Endothelial cell of umbilical vein (primary cell): ENCODE measurements around the gene SIAH3. TPM values are rescaled to one million over a fixed set of nuclear protein-coding genes. Genes with fewer than 3 reads are reported as not detected.

Experiments
- BruUV-seq: library from RNA; stranded (reverse); fragments of 400-500 nt; replicated peaks from 2 replicates; lab custom pipeline; 2021; lab: Mats Ljungman, UMichigan
- CTCF ChIA-PET: fragments of 300-600, 350-600 bp; sonication (Branson Sonifier 250); formaldehyde crosslinking; loops from one replicate; lab custom pipeline; 2021; ENCODE audit warnings: antibody characterized with exemption, inconsistent platforms; lab: Charles Lee
- POLR2A ChIA-PET: fragments of 300-600, 350-600 bp; sonication (Branson Sonifier 250); formaldehyde crosslinking; loops from one replicate; lab custom pipeline; 2021; ENCODE audit warnings: antibody characterized with exemption, inconsistent platforms; lab: Charles Lee
- DNase-seq: peaks from one replicate; pipeline ENCODE4 v3.0.0-alpha.2; 2011; ENCODE audit warnings: low read depth, low spot score
- FAIRE-seq: peaks from 2 replicates; lab custom pipeline; 2011; peaks lifted over from hg19 to GRCh38; lab: Jason Lieb, UNC
- H2AFZ ChIP-seq: 2 replicates; pipeline ENCODE4 v1.6.0; 2012; ENCODE audit warnings: low read depth, low read length, control low read depth, inconsistent platforms
- H3K27ac ChIP-seq: 2 replicates; pipeline ENCODE4 v1.5.1; 2011; ENCODE audit warnings: low read depth, mild to moderate bottlenecking, control low read depth, low read length, moderate library complexity; ENCODE audit not compliant: insufficient read depth
- H3K27me3 ChIP-seq, 2 experiments: 2 replicates each; pipeline versions ENCODE4 v1.6.0 to v1.6.1; 2011; ENCODE audit warnings: low read length in 2 of 2, mixed read lengths in 1 of 2; ENCODE audit not compliant: control insufficient read depth in 2 of 2, insufficient read depth in 2 of 2
- H3K36me3 ChIP-seq, 2 experiments: 2 replicates in 1 of 2; 3 replicates in 1 of 2; pipeline ENCODE4 v1.5.1; 2011; ENCODE audit warnings: low read length in 2 of 2, mild to moderate bottlenecking in 1 of 2, moderate library complexity in 1 of 2; ENCODE audit not compliant: control insufficient read depth in 2 of 2, insufficient read depth in 2 of 2; ENCODE audit errors: extremely low read depth in 1 of 2
- H3K4me1 ChIP-seq: 3 replicates; pipeline ENCODE4 v1.5.1; 2011; ENCODE audit warnings: mild to moderate bottlenecking, low read length; ENCODE audit not compliant: control insufficient read depth, insufficient read depth; ENCODE audit errors: extremely low read depth
- H3K4me2 ChIP-seq: 2 replicates; pipeline ENCODE4 v1.6.1; 2011; ENCODE audit warnings: low read length, control low read depth, mixed read lengths; ENCODE audit not compliant: insufficient read depth
- H3K4me3 ChIP-seq, 3 experiments: fragments of 200-600 bp in 1 of 3; sonication (generic), shearing (Covaris generic) in 1 of 3; replicated peaks in 1 of 3; 2 replicates each; pipeline ENCODE4 v1.5.1; 2011 to 2016; ENCODE audit warnings: control low read depth in 3 of 3, low read length in 3 of 3, mild to moderate bottlenecking in 2 of 3, inconsistent platforms in 1 of 3, low read depth in 1 of 3, moderate library complexity in 1 of 3; ENCODE audit not compliant: insufficient read depth in 1 of 3
- H3K79me2 ChIP-seq: 2 replicates; pipeline ENCODE4 v1.6.0; 2012; ENCODE audit warnings: low read length, inconsistent platforms; ENCODE audit not compliant: control insufficient read depth, insufficient read depth
- H3K9ac ChIP-seq: replicated peaks from 2 replicates; pipeline ENCODE3; 2011; ENCODE audit warnings: low read length, control low read depth; ENCODE audit not compliant: insufficient read depth; ENCODE audit errors: extremely low read depth
- H3K9me1 ChIP-seq: replicated peaks from 3 replicates; pipeline ENCODE4 v1.6.0; 2011; ENCODE audit warnings: mild to moderate bottlenecking, low read length; ENCODE audit not compliant: control insufficient read depth, insufficient read depth; ENCODE audit errors: extremely low read depth
- H3K9me3 ChIP-seq: replicated peaks from 2 replicates; pipeline ENCODE4 v1.5.1; 2012; ENCODE audit warnings: low read length, inconsistent platforms; ENCODE audit not compliant: control insufficient read depth, insufficient read depth
- H4K20me1 ChIP-seq: replicated peaks from 2 replicates; pipeline ENCODE3; 2011; ENCODE audit warnings: mild to moderate bottlenecking, low read length; ENCODE audit not compliant: control insufficient read depth, insufficient read depth; ENCODE audit errors: extremely low read depth
- EZH2 ChIP-seq: IDR thresholded peaks from 2 replicates; pipeline ENCODE4 v1.6.1; 2012; ENCODE audit warnings: borderline replicate concordance, low read depth, mild to moderate bottlenecking, moderate library complexity, low read length, inconsistent platforms; ENCODE audit not compliant: severe bottlenecking
- FOS ChIP-seq: IDR thresholded peaks from 2 replicates; pipeline ENCODE4 v1.6.1; 2011; ENCODE audit warnings: mild to moderate bottlenecking, low read length, moderate library complexity, borderline replicate concordance; ENCODE audit not compliant: insufficient read depth
- MYC ChIP-seq: IDR thresholded peaks from one replicate; pipeline ENCODE4 v1.6.1; 2011; ENCODE audit warnings: mild to moderate bottlenecking, low read depth, low read length
- POLR2A ChIP-seq: IDR thresholded peaks from 2 replicates; pipeline ENCODE4 v1.6.1; 2012; ENCODE audit warnings: low read depth, mild to moderate bottlenecking, control low read depth, low read length
- POLR2AphosphoS5 ChIP-seq: IDR thresholded peaks from 2 replicates; pipeline ENCODE4 v1.6.1; 2012; ENCODE audit warnings: low read depth, mild to moderate bottlenecking, control low read depth, low read length, moderate library complexity; ENCODE audit not compliant: insufficient read depth
- dilution Hi-C: fragments of 300-500 bp; cut with MboI; formaldehyde crosslinking; loops from one replicate; pipeline ENCODE4 v1.15.0; 2019; ENCODE audit warnings: low sequenced_read_pairs; ENCODE audit not compliant: extremely low pct_ligation_motif_present
- intact Hi-C: fragments of 100-400 bp; cut with micrococcal nuclease; formaldehyde crosslinking; loops from one replicate; pipeline ENCODE4 v1.10.0; 2022
- polyA plus RNA-seq, 4 experiments: library from polyadenylated mRNA; depleted of rRNA in 3 of 4; stranded (reverse) in 3 of 4; unstranded in 1 of 4; fragments of >200 nt; gene quantifications; 2 replicates each; pipeline versions ENCODE4 v1.2.1 to v1.2.3, GENCODE V29; 2011 to 2012; ENCODE audit warnings: missing spikeins in 1 of 4
- total RNA-seq: library from RNA; stranded (reverse); gene quantifications from 2 replicates; pipeline ENCODE4 v1.2.3, GENCODE V29; 2021
- TF ChIP-seq, protein P1 (sequence below), 2 donors: IDR thresholded peaks; 1 replicate in 1 of 2; 2 replicates in 1 of 2; pipeline ENCODE4 v1.5.1; 2011; ENCODE audit warnings: low read length in 2 of 2, mild to moderate bottlenecking in 2 of 2, moderate library complexity in 2 of 2, control low read depth in 1 of 2, inconsistent platforms in 1 of 2, low read depth in 1 of 2; ENCODE audit not compliant: insufficient read depth in 1 of 2; ENCODE audit errors: extremely low read depth in 1 of 2

The SIAH3 gene
- total and polyA plus RNA-seq, 2 donors (not counting 3 experiments of a cell fraction or from before 2014, with no cell fraction given), result 0.03 TPM; not detected in 1

DNA sequence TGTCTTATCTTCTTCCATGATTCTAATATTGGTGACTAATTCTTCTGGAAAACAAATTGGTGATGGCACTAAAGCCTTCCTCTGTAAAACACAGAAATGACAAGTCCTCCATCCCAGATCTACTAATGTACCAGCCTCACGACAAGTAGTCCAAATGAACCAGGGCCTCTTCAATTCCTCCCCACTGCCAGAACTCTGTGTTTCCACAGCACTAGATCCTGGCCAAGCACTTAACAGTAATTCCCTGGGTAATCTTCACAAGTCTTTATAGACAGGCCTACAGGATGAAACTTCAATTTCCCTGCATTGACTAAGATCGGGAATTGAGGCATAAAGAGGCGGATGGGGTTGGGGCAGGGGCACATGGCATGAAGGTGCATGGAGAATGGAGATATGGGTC lies 52.7 kb downstream of the SIAH3 start:
- peaks cover 0 to 2% of the 10 kb centered on the region in 2 experiments for H3K27me3 ChIP-seq
- H4K20me1 ChIP-seq, result no peaks in the 10 kb centered on the region
- no peaks in the 10 kb centered on the region for H3K4me1 ChIP-seq
- no peak overlapping the region for H3K9ac ChIP-seq
- no peak overlapping the region for H2AFZ ChIP-seq
- no peak overlapping the region for H3K27ac ChIP-seq
- POLR2A ChIA-PET, result no interaction called here
- no peak overlapping the region for H3K4me3 ChIP-seq
- H3K4me2 ChIP-seq, result no peak overlapping the region
- no peaks in the 10 kb centered on the region for H3K79me2 ChIP-seq
- DNase-seq, result no peak
- intact Hi-C loops (no loop called here), dilution Hi-C loops (no loop called here)
- TF ChIP-seq, protein P1, sequence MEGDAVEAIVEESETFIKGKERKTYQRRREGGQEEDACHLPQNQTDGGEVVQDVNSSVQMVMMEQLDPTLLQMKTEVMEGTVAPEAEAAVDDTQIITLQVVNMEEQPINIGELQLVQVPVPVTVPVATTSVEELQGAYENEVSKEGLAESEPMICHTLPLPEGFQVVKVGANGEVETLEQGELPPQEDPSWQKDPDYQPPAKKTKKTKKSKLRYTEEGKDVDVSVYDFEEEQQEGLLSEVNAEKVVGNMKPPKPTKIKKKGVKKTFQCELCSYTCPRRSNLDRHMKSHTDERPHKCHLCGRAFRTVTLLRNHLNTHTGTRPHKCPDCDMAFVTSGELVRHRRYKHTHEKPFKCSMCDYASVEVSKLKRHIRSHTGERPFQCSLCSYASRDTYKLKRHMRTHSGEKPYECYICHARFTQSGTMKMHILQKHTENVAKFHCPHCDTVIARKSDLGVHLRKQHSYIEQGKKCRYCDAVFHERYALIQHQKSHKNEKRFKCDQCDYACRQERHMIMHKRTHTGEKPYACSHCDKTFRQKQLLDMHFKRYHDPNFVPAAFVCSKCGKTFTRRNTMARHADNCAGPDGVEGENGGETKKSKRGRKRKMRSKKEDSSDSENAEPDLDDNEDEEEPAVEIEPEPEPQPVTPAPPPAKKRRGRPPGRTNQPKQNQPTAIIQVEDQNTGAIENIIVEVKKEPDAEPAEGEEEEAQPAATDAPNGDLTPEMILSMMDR (IDR thresholded peaks at IDR 0.05; ENCODE audit: extremely low read depth in 1 of 2, insufficient read depth in 1 of 2, low read depth in 1 of 2, low read length in 2 of 2), result no peak
- TF ChIP-seq MYC (no peak), POLR2A (no peak), EZH2 (no peak)
- no peaks in the 10 kb centered on the region for H3K36me3 ChIP-seq
- FAIRE-seq, result no peak
- no peaks in the 10 kb centered on the region for H3K9me3 ChIP-seq
- no TSS peak for BruUV-seq
- no peaks in the 10 kb centered on the region for H3K9me1 ChIP-seq
- CTCF ChIA-PET, result no interaction called here

- Histone ChIP-seq H3K27ac (no peak overlapping the region), H3K4me2 (no peak overlapping the region), H3K9ac (no peak overlapping the region), H3K9me3 (no peaks in the 10 kb centered on the region), H4K20me1 (no peaks in the 10 kb centered on the region), H3K27me3 (no peaks in the 10 kb centered on the region), H3K4me1 (no peaks in the 10 kb centered on the region), H3K36me3 (no peaks in the 10 kb centered on the region), H2AFZ (no peak overlapping the region), H3K4me3 (no peak overlapping the region), H3K9me1 (no peaks in the 10 kb centered on the region), H3K79me2 (no peaks in the 10 kb centered on the region)
- intact Hi-C loops (no loop called here), dilution Hi-C loops (no loop called here)
- TF ChIP-seq MYC, result no peak
- TF ChIP-seq, protein P1 (IDR thresholded peaks at IDR 0.05; ENCODE audit: extremely low read depth in 1 of 2, insufficient read depth in 1 of 2, low read depth in 1 of 2, low read length in 2 of 2), result no peak
- TF ChIP-seq POLR2AphosphoS5, result no peak
- no peak for TF ChIP-seq FOS
- TF ChIP-seq EZH2, result no peak
- DNase-seq (no peak), FAIRE-seq (no peak)
- POLR2A ChIA-PET, result no interaction called here
- CTCF ChIA-PET, result no interaction called here
- BruUV-seq, result no TSS peak
Measured at GRCh38 chr13:45796426-45797235, 54.9 kb downstream of the SIAH3 start.
